Upper lobe of left lung (tissue), 4 donors: ENCODE results near the gene MED1.

Source experiments
- CTCF ChIP-seq, 6 experiments: fragments of 450-650 bp in 4 of 6; fragments of 200-600 bp in 2 of 6; sonication (generic) in 2 of 6; IDR thresholded peaks; one replicate each; pipeline ENCODE4 v1.5.1; 2016 to 2019; ENCODE audit warnings: antibody characterized with exemption in 6 of 6
- POLR2A ChIP-seq, 4 donors: fragments of 450-650 bp; IDR thresholded peaks; one replicate each; pipeline ENCODE4 v1.5.1; 2016 to 2017; ENCODE audit warnings: antibody characterized with exemption in 4 of 4, mild to moderate bottlenecking in 2 of 4

- TF ChIP-seq CTCF (IDR thresholded peaks at IDR 0.05) (peak in 2 of 6 experiments; percentile 22 to 28), POLR2A (IDR thresholded peaks at IDR 0.05) (peak in 3 of 4 donors; percentile 92 to 94 (median 93))
These were observed 10.3 kb upstream of the MED1 start, which contains the start of gene CDK12 for GRCh38 chr17:39461113-39461925.
